Measurements from ENCODE around the gene ATP13A2. TPM values are rescaled to one million over a fixed set of nuclear protein-coding genes. Genes with fewer than 3 reads are reported as not detected.

ATP13A2 gene
- 52.1 to 60.8 TPM (median 54.4 TPM) in 3 replicates for total RNA-seq
- long read RNA-seq, transcript ATP13A2-203 (29 exons, 3,981 nt), result major isoform, 38 of 162 reads
- long read RNA-seq, transcript ATP13A2-201 (29 exons, 3,840 nt), result minor isoform, 28 of 162 reads
- long read RNA-seq, partial matches to known transcripts, result 22 of 162 reads
- long read RNA-seq, other reads (novel, unspliced or antisense), result 74 of 162 reads

- no peaks in the 10 kb centered on the region for H3K36me3 Mint-ChIP-seq (ENCODE audit: low read depth)
- peaks cover 62% of the 10 kb centered on the region for H3K4me1 Mint-ChIP-seq (ENCODE audit: low read depth)
- peak within 1 kb of the TSS; percentile 77 for H3K4me3 Mint-ChIP-seq (ENCODE audit: unreplicated experiment)
- TF ChIP-seq CTCF (IDR thresholded peaks at IDR 0.05), result no peak
- peak within 1 kb of the TSS; percentile 81 for H3K27ac Mint-ChIP-seq (ENCODE audit: unreplicated experiment)
- no peaks in the 10 kb centered on the region for H3K9me3 Mint-ChIP-seq (ENCODE audit: low read depth)
- DNase-seq (ENCODE audit: low spot score), result peak; percentile 91
- H3K27me3 Mint-ChIP-seq (ENCODE audit: low read depth), result no peaks in the 10 kb centered on the region
Observed at GRCh38 chr1:17011439-17012307, at the start of gene ATP13A2. Gene ATP13A2, minus strand, starts transcription at chr1:17011928. Its CDS starts 190 bp downstream, at chr1:17011738.

- H3K27me3 Mint-ChIP-seq (ENCODE audit: low read depth), result peaks cover 4% of the 10 kb centered on the region
- TF ChIP-seq CTCF (IDR thresholded peaks at IDR 0.05), result no peak
- no peak overlapping the region for H3K4me3 Mint-ChIP-seq (ENCODE audit: unreplicated experiment)
- H3K4me1 Mint-ChIP-seq (ENCODE audit: low read depth), result peaks cover 16% of the 10 kb centered on the region
- DNase-seq (ENCODE audit: low spot score), result no peak
- H3K36me3 Mint-ChIP-seq (ENCODE audit: low read depth), result no peaks in the 10 kb centered on the region
- H3K27ac Mint-ChIP-seq (ENCODE audit: unreplicated experiment), result no peak overlapping the region
- H3K9me3 Mint-ChIP-seq (ENCODE audit: low read depth), result no peaks in the 10 kb centered on the region
Observed at GRCh38 chr1:17061486-17061885, 49.8 kb upstream of the ATP13A2 start.

GRCh38 chr1:17060306-17060749, 48.6 kb upstream of the ATP13A2 start:
- Mint-ChIP-seq H3K27me3 (ENCODE audit: low read depth) (peaks cover 4% of the 10 kb centered on the region), H3K4me1 (ENCODE audit: low read depth) (peaks cover 16% of the 10 kb centered on the region), H3K4me3 (ENCODE audit: unreplicated experiment) (no peak overlapping the region), H3K27ac (ENCODE audit: unreplicated experiment) (no peak overlapping the region), H3K9me3 (ENCODE audit: low read depth) (no peaks in the 10 kb centered on the region), H3K36me3 (ENCODE audit: low read depth) (no peaks in the 10 kb centered on the region)
- TF ChIP-seq CTCF (IDR thresholded peaks at IDR 0.05), result no peak
- no peak for DNase-seq (ENCODE audit: low spot score)

GRCh38 chr1:17059391-17060305, 47.9 kb upstream of the ATP13A2 start:
- no peaks in the 10 kb centered on the region for H3K36me3 Mint-ChIP-seq (ENCODE audit: low read depth)
- TF ChIP-seq CTCF (IDR thresholded peaks at IDR 0.05), result peak; percentile 87
- no peak overlapping the region for H3K4me3 Mint-ChIP-seq (ENCODE audit: unreplicated experiment)
- no peak overlapping the region for H3K27ac Mint-ChIP-seq (ENCODE audit: unreplicated experiment)
- H3K9me3 Mint-ChIP-seq (ENCODE audit: low read depth), result no peaks in the 10 kb centered on the region
- peaks cover 4% of the 10 kb centered on the region for H3K27me3 Mint-ChIP-seq (ENCODE audit: low read depth)
- peaks cover 16% of the 10 kb centered on the region for H3K4me1 Mint-ChIP-seq (ENCODE audit: low read depth)
- DNase-seq (ENCODE audit: low spot score), result no peak

- peaks cover 4% of the 10 kb centered on the region for H3K27me3 Mint-ChIP-seq (ENCODE audit: low read depth)
- H3K9me3 Mint-ChIP-seq (ENCODE audit: low read depth), result no peaks in the 10 kb centered on the region
- no peak for DNase-seq (ENCODE audit: low spot score)
- H3K27ac Mint-ChIP-seq (ENCODE audit: unreplicated experiment), result no peak overlapping the region
- H3K36me3 Mint-ChIP-seq (ENCODE audit: low read depth), result no peaks in the 10 kb centered on the region
- H3K4me1 Mint-ChIP-seq (ENCODE audit: low read depth), result peaks cover 20% of the 10 kb centered on the region
- TF ChIP-seq CTCF (IDR thresholded peaks at IDR 0.05), result no peak
- no peak overlapping the region for H3K4me3 Mint-ChIP-seq (ENCODE audit: unreplicated experiment)
Observed at GRCh38 chr1:17056551-17056950, 44.8 kb upstream of the ATP13A2 start.

All from chondrocyte (in vitro differentiated cells).